Measurements from ENCODE around the gene TCF4. TPM values are rescaled to one million over a fixed set of nuclear protein-coding genes. Genes with fewer than 3 reads are reported as not detected.

TCF4 gene
- total RNA-seq, 1 donor from 2014 or later = 77.3 TPM

- TF ChIP-seq CTCF (IDR thresholded peaks at IDR 0.05) = no peak
- Mint-ChIP-seq H3K4me3 (ENCODE audit: unreplicated experiment) (no peak overlapping the region), H3K4me1 (ENCODE audit: unreplicated experiment) (no peaks in the 10 kb centered on the region), H3K36me3 (ENCODE audit: unreplicated experiment) (peaks cover 10% of the 10 kb centered on the region), H3K9me3 (ENCODE audit: unreplicated experiment) (peaks cover 9% of the 10 kb centered on the region), H3K27ac (ENCODE audit: unreplicated experiment) (no peak overlapping the region), H3K27me3 (ENCODE audit: unreplicated experiment) (no peaks in the 10 kb centered on the region)
- DNase-seq (ENCODE audit: extremely low spot score, unreplicated experiment) = no peak
These were observed 30.8 kb downstream of the TCF4 start for GRCh38 chr18:55557211-55557610.

DNA sequence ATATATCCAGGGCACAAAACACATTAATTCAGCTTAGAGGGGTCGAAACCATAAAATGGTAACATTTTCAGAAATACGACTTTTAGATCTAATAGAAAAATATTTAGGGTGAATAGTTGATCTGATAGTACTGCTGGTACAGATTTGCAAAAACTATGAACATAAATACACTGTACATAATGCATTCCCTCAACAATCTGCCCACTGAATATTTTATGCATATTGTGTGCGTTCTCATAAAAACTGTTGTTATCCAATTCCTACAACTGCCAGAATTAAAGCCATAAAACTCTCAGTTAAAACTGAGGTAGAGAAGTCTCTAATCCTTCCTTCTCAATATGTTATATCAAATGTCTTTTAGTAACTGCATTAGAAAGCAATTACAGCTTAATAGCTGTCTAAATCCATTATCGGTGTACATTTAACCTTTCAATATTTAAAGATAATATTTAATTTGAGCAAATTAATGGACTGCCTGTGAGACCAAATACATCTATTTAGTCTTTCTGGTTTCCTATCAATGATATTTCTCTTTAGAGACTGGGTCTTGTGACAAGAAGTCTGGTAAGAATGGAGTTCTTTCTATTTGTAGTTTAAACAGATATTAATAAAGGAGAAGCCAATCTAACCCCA is 32.5 kb downstream of the TCF4 start:
- H3K4me3 Mint-ChIP-seq (ENCODE audit: unreplicated experiment) = no peak overlapping the region
- H3K36me3 Mint-ChIP-seq (ENCODE audit: unreplicated experiment) = peaks cover 8% of the 10 kb centered on the region
- H3K27me3 Mint-ChIP-seq (ENCODE audit: unreplicated experiment) = no peaks in the 10 kb centered on the region
- no peaks in the 10 kb centered on the region for H3K9me3 Mint-ChIP-seq (ENCODE audit: unreplicated experiment)
- no peak overlapping the region for H3K27ac Mint-ChIP-seq (ENCODE audit: unreplicated experiment)
- H3K4me1 Mint-ChIP-seq (ENCODE audit: unreplicated experiment) = no peaks in the 10 kb centered on the region
- no peak for DNase-seq (ENCODE audit: extremely low spot score, unreplicated experiment)
- TF ChIP-seq CTCF (IDR thresholded peaks at IDR 0.05) = no peak

GRCh38 chr18:55552526-55553189 is 35.3 kb downstream of the TCF4 start:
- H3K27ac Mint-ChIP-seq (ENCODE audit: unreplicated experiment) = no peak overlapping the region
- no peak overlapping the region for H3K4me3 Mint-ChIP-seq (ENCODE audit: unreplicated experiment)
- no peak for DNase-seq (ENCODE audit: extremely low spot score, unreplicated experiment)

DNA sequence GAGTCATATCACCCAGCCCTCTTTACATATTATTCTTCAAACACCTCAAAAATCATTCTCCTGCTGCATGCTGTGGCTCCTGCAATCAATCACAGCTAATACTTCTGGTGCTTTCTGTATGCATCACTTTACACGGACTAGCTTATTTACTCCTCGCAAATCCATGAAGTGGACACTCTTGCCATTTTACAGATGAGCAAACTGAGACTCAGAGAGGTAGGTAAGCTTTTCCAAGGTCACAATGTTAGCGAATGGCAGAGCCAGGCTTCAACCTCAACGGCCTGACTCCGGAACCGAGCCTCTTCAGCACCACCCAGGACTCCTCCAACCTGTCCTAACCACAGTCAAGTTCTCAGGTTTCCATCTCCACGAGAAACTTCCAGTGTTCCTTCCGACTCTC is 36.8 kb downstream of the TCF4 start:
- DNase-seq (ENCODE audit: extremely low spot score, unreplicated experiment) = no peak
- peaks cover 18% of the 10 kb centered on the region for H3K4me1 Mint-ChIP-seq (ENCODE audit: unreplicated experiment)
- no peak overlapping the region for H3K4me3 Mint-ChIP-seq (ENCODE audit: unreplicated experiment)

More at GRCh38 chr18:55552526-55553189, 35.3 kb downstream of the TCF4 start:
- no peaks in the 10 kb centered on the region for H3K27me3 Mint-ChIP-seq (ENCODE audit: unreplicated experiment)
- peaks cover 8% of the 10 kb centered on the region for H3K36me3 Mint-ChIP-seq (ENCODE audit: unreplicated experiment)
- no peaks in the 10 kb centered on the region for H3K9me3 Mint-ChIP-seq (ENCODE audit: unreplicated experiment)
- TF ChIP-seq CTCF (IDR thresholded peaks at IDR 0.05) = no peak
- peaks cover 4% of the 10 kb centered on the region for H3K4me1 Mint-ChIP-seq (ENCODE audit: unreplicated experiment)

More for the DNA sequence above, 36.8 kb downstream of the TCF4 start:
- no peak for TF ChIP-seq CTCF (IDR thresholded peaks at IDR 0.05)
- H3K27me3 Mint-ChIP-seq (ENCODE audit: unreplicated experiment) = no peaks in the 10 kb centered on the region
- H3K9me3 Mint-ChIP-seq (ENCODE audit: unreplicated experiment) = no peaks in the 10 kb centered on the region
- no peak overlapping the region for H3K27ac Mint-ChIP-seq (ENCODE audit: unreplicated experiment)
- peaks cover 8% of the 10 kb centered on the region for H3K36me3 Mint-ChIP-seq (ENCODE audit: unreplicated experiment)

Measured in osteocyte (in vitro differentiated cells).